ENCODE measurements around the gene MEFV. TPM values are rescaled to one million over a fixed set of nuclear protein-coding genes. Genes with fewer than 3 reads are reported as not detected.

Gene MEFV
- total and polyA plus RNA-seq, 2 of the 4 experiments (the other 2 are of a cell fraction): not detected

DNA sequence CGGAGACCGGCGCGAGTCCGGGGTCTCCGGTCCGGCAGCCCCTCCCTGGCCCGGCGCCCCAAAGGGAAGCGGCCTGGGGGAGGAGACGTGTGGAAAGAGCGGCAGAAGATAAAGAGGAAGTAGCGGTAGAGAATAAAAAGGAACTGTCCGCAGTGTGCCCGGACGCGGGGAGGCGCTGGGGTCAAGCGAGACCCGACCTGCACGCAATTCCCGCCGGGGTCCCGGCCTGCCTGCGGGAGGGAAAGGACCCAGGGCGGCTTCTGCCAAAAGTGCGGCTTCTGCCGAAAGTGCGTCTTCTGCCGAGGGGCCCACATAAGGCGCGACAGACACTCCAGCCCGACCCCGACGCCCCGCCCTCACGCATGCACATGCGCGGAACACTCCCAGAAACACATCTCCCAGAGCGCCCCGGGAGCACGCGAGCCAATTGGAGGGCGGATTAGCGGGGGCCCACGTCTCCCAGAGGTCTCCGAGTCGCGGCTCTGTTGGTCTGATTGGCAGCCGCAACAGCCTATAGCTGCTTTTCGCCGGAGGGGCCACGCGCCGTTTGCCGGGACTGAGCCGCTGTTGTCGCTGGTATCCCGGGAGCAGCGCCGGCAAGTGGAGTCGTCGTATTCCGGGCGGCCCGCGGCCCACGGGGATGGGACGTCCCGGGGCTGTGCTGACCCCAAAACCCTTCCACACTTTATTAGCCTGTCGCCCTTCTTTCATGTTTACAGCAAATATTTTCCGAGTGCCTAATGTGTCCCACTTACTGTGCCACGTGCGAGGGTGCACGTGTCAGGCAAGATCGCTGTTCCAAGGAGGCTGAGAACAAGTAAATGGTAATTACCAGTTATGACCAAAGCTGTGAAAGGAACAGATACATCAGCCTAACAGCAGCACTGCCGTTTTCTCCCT, 8.0 kb upstream of the MEFV start (continued):
- no peak for TF ChIP-seq NFE2L2 (IDR thresholded peaks at IDR 0.05; ENCODE audit: low read depth, low read length)
- no peak for TF ChIP-seq FOS (IDR thresholded peaks at IDR 0.05; ENCODE audit: low read depth, low read length)
- no peak for TF ChIP-seq MAFK (IDR thresholded peaks at IDR 0.05; ENCODE audit: low read depth, low read length)
- TF ChIP-seq CEBPB (IDR thresholded peaks at IDR 0.05; ENCODE audit: low read depth, low read length): no peak

GRCh38 chr16:3262517-3262916, 6.1 kb upstream of the MEFV start:
- POLR2A ChIA-PET (ENCODE audit: unreplicated experiment): no interaction called here
- Histone ChIP-seq H2BK20ac (ENCODE audit: low read depth, low read length) (no peak overlapping the region), H4K91ac (ENCODE audit: insufficient read depth, low read depth, low read length) (no peak overlapping the region), H3K4me3 (ENCODE audit: insufficient read depth, low read depth, low read length) (no peak overlapping the region), H3K4me2 (ENCODE audit: low read depth, low read length) (no peak overlapping the region), H3K9me1 (ENCODE audit: insufficient read depth, low read length) (no peaks in the 10 kb centered on the region; the same call in 1 of the 2 replicates), H3K4ac (ENCODE audit: low read depth, low read length) (no peak overlapping the region), H3K14ac (replicated peaks; ENCODE audit: low read depth, low read length) (no peak overlapping the region), H4K8ac (ENCODE audit: low read depth in 2 of 2, low read length in 2 of 2) (no peak overlapping the region; a peak in 1 of 4 replicates), H4K5ac (ENCODE audit: low read depth, low read length) (no peak overlapping the region), H2AK9ac (replicated peaks; ENCODE audit: low read depth, low read length, poor library complexity) (peak overlapping the region; percentile 17), H3K27me3 (ENCODE audit: control insufficient read depth, insufficient read depth, low read length) (peaks cover 4% of the 10 kb centered on the region; the same call in 1 of the 2 replicates), H3K4me1 (ENCODE audit: control insufficient read depth, insufficient read depth, low read length) (0 out of 2 replicates have a peak, but pooled peaks cover 2% of the 10 kb centered on the region), H2BK5ac (ENCODE audit: low read depth, low read length, poor library complexity, severe bottlenecking) (no peak overlapping the region), H3K36me3 (ENCODE audit: control insufficient read depth, insufficient read depth, low read length) (no peaks in the 10 kb centered on the region), H3K56ac (ENCODE audit: extremely low read depth, insufficient read depth, low read length) (no peak overlapping the region), H3K79me1 (ENCODE audit: low read depth in 1 of 2, low read length in 2 of 2) (peaks cover 0 to 5% of the 10 kb centered on the region in 2 experiments; a peak in 2 of 4 replicates), H2AFZ (replicated peaks; ENCODE audit: low read length, poor library complexity) (no peak overlapping the region), H4K20me1 (ENCODE audit: insufficient read depth, low read length) (no peaks in the 10 kb centered on the region), H2BK15ac (ENCODE audit: low read depth, low read length) (no peak overlapping the region), H3K9ac (ENCODE audit: low read depth, low read length) (no peak overlapping the region), H3K23ac (ENCODE audit: low read depth, low read length) (no peak overlapping the region), H2BK120ac (ENCODE audit: low read depth, low read length) (no peak overlapping the region), H3K18ac (ENCODE audit: low read depth, low read length) (no peak overlapping the region), H3K9me3 (ENCODE audit: control insufficient read depth, insufficient read depth, low read length) (no peaks in the 10 kb centered on the region), H3K27ac (ENCODE audit: insufficient read depth, low read length) (no peak overlapping the region), H2AK5ac (ENCODE audit: low read depth, low read length) (no peak overlapping the region)
- 80% methylated on average over 1 of the region's 4 CpGs; no CpG with 5 or more reads in 1 of the 2 experiments for WGBS, 2 experiments (ENCODE audit: extremely low coverage in 2 of 2, insufficient read length in 1 of 2)
- dilution Hi-C loops (cut with HindIII; ENCODE audit: low sequenced_read_pairs, unreplicated experiment) (no loop called here), in situ Hi-C loops (cut with MboI; ENCODE audit: low sequenced_read_pairs) (no loop called here), intact Hi-C loops (cut with micrococcal nuclease) (loop anchor here (5.0 kb wide), 1 partner anchor 75 kb away; the partner anchor contains the start of gene OR1F1)
- DNase-seq (no peak), ATAC-seq (ENCODE audit: low read depth) (no peak)
- CTCF ChIA-PET: no interaction called here
- BruUV-seq (replicated peaks): no TSS peak
- TF ChIP-seq, protein P1, sequence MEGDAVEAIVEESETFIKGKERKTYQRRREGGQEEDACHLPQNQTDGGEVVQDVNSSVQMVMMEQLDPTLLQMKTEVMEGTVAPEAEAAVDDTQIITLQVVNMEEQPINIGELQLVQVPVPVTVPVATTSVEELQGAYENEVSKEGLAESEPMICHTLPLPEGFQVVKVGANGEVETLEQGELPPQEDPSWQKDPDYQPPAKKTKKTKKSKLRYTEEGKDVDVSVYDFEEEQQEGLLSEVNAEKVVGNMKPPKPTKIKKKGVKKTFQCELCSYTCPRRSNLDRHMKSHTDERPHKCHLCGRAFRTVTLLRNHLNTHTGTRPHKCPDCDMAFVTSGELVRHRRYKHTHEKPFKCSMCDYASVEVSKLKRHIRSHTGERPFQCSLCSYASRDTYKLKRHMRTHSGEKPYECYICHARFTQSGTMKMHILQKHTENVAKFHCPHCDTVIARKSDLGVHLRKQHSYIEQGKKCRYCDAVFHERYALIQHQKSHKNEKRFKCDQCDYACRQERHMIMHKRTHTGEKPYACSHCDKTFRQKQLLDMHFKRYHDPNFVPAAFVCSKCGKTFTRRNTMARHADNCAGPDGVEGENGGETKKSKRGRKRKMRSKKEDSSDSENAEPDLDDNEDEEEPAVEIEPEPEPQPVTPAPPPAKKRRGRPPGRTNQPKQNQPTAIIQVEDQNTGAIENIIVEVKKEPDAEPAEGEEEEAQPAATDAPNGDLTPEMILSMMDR (conservative IDR thresholded peaks at IDR 0.05; ENCODE audit: low read depth, low read length): no peak
- TF ChIP-seq MAFK (IDR thresholded peaks at IDR 0.05; ENCODE audit: low read depth, low read length) (no peak), CHD1 (IDR thresholded peaks at IDR 0.05; ENCODE audit: low read depth, low read length) (no peak), POLR2A (IDR thresholded peaks at IDR 0.05; ENCODE audit: low read depth, low read length) (no peak), MAZ (IDR thresholded peaks at IDR 0.05; ENCODE audit: borderline replicate concordance, low read depth, low read length) (no peak), RCOR1 (IDR thresholded peaks at IDR 0.05; ENCODE audit: insufficient replicate concordance, low read length) (no peak), ELK1 (IDR thresholded peaks at IDR 0.05; ENCODE audit: borderline replicate concordance, low read depth, low read length) (no peak), RFX5 (IDR thresholded peaks at IDR 0.05; ENCODE audit: low read depth, low read length) (no peak), USF2 (IDR thresholded peaks at IDR 0.05; ENCODE audit: low read depth, low read length) (no peak)

Data from IMR-90 (cell line).